Kasumi-1 (cell line): Measurements from ENCODE around the gene EPB41L2.

Experiments used
- DNase-seq, 2 experiments: peaks; one replicate each; lab custom pipeline; 2025; lab: John Stamatoyannopoulos, UW

Gene EPB41L2

DNA sequence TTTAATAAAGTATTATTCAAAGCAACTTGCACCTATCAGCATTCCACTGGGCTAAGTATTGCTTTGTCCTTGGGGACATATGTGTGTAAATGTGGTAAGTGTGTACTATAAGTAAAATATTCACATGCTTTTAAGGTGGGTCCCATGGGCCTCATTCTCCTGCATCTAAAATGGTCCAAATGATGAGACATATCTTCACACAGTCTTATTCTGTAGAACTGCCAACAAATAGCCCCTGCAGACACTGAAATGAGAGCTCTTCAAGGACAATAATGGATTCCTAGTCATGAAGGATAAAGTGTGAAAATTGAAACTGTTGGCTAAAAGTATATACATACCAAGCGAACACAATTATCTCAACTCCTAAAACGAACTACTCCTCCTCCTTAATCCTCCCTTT is 154.1 kb downstream of the EPB41L2 start:
- DNase-seq = no peak

DNA sequence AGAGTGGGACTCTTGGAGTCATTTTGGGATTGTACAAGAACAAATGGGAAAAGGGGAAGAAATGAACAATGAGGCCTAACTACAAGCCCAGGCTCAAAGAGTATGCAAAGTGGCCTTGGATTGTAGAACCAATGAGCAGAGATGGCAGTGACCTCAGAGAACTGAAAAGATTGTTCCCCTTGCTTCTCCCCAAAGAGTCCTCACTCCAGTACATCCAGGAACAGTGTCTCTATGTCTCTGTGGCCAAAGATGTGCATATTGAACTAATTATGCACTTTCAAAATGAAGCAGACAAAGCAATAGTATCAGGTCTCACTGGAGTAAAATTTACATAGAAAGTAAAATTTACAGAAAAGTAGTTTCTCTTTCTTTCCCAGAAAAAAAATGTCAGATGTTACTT is 154.9 kb downstream of the EPB41L2 start:
- no peak for DNase-seq

DNA sequence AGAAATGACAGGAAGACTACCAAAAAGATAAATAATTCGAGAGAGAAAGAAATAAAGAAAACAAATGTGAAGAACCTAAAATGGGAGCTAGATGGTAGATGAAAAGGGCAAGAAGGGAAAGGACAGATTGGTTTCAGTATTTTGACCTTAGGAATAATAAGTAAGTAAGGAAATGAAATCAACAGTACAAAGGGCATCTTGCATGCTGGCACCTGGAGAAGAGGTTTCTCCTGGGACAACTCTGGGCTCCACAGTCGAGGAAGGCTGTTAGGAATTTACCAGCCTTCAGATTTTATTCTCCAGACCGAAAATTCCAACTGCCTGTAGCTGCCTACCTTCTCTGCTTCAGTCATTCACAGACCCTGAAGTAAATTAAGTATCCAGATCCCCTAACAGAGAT is 155.4 kb downstream of the EPB41L2 start:
- DNase-seq = no peak

DNA sequence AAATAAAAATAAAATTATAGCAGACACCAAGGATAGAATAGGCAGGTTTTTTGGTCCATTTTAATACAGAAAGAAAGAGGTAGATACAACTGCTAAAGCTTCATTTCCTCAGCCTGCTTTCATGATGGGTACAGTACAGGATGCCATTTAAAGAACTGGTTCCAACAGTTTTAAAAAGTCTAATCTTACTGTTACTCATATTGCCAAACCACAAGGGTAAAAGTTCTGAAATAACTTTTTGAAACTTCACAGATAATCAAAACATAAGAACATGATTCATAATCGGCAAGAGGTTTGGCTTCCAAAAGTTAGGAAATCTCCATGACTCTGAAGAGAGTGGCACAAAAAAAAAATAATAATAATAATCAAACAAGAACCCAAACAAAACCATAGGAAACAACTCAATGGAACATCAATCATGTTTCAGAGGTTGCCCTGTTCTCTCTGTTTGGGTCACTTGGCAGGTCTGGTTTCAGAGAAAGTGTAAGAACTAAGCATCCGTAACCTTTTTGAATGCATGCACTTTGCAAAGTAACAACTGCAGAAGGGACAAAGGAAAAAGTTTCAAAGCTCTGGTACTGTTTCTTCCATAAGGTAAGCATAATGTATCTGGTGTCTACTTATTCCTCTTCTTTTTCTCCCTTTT is 156.2 kb downstream of the EPB41L2 start:
- no peak for DNase-seq

DNA sequence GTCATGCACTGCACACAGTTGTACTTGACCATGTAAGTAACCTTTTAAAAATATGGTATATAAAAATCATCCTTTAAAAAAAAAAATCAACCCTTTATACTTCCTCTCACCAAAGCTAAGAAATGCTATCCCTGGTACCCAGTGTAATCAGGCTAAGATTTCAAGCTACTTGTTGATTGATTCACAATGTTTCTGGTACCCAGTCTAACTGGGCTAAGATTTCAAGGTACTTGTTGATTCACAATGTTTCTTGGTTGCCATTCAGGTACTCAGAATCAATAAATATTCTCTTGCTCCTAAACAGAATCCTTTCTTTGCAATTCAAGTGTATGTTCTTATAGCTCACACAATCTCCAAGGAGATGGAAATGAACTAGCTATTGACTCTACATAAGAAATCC is 159.4 kb downstream of the EPB41L2 start:
- DNase-seq = no peak

DNA sequence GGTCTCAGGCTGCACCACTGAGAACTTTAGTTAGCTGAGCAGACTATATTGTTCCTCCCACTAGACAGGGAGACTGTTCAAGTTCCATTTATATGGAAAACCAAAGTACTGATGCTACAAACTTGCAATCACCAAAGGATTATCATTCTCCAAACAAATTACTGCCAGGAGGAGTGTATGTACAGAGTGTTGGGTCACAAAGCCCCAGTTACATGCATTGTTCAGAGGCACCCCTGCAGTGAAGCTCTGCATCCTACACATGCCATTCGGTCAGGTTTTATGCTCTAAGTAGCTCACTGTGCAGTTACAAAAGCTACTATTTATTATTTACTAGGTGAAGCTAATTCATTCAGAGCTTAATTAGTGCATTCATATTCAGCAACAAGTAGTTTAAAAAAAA is 160.0 kb downstream of the EPB41L2 start:
- no peak for DNase-seq

DNA sequence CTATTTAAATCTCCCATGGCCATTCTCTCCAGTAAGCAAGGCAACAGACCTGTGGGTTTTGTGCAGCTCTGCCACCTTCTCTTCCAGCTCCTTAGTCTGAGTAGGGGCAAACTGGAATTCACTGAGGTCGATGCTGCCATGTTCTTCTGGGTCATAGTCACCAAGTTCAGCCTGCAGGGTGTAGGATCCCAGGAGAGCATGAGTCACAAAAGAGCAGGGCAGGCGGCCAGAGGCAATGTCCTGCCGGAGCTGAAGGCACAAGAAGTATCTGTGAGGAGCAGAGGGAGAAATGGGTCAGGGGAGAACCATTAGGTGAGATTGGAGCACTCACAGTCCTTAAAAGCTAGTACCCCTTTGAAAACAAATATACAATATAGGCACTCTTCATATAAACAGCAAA is 162.1 kb downstream of the EPB41L2 start:
- no peak for DNase-seq

DNA sequence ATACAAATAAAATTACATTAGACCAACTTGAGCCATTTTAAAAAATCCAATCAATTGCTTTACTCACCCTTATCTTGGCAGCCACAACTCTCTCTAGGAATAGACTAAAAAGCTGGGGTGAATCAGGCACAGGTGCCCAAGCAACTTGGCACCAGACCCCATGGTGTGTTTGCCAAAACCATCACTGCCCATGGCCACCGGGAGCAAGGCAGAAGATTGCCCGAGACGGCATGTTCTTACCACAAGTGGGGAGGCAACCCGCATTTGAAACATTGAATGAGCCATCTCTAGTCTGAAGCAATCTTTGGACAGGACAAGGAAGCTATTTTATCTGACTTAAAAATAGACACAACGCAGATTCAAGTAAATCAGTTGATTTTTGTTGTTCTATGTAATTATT is 166.8 kb downstream of the EPB41L2 start:
- no peak for DNase-seq

DNA sequence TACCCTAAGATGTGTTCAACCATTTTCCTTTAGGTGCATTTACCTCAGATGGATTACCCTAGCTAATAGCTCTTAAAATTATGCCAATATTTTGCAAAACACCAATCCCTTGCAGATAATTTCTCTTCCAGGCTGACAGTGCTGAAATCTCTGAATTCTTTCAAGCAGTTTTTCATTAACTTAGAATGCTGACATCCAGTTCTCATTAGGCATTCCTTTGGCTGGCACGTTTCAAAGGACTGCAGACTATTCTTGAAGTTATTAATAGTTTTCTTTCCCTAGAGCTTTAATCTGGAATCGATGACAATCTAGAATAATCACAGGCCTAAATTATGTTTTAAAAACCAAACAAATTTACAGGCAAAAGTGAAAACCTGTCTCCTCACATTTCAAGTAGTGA is 167.5 kb downstream of the EPB41L2 start:
- DNase-seq = no peak

DNA sequence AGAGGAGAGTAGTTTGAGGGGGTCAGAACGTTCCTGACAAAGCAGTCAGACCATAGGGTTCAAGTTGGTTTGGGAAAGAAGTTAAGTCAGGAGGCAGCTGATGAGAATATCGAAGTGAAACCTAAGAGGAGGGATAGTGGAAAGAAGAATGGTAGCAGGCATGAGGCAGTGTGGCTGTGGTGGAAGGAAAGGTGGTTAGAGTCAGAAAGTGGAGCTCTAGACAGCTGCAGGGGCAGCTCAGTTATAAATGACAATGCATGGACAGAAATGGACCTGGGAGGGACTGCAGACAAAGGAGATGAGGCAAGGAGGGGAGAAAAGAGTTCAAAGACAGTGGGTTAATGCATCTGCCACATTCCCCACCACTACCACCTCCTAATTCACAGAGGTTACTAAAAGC is 169.3 kb downstream of the EPB41L2 start:
- no peak for DNase-seq

DNA sequence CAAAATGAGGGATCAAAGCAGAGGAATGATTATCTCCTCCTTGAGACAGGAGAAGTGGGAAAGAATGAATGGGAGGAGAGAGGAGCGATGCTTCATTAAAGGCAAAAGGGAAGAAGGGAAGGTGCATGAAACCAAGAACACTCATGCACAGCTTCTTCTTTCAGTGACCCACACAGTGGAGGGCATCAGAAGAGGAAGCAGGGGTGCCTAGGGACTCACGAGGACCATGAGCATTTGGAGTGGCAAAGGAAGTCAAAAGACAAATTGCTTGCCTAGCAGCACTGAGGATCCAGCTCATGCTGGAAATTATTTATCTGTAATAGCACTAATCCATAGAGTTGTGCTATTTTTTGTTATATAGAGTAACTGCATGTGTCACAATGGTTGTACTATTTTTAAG is 169.8 kb downstream of the EPB41L2 start:
- no peak for DNase-seq

DNA sequence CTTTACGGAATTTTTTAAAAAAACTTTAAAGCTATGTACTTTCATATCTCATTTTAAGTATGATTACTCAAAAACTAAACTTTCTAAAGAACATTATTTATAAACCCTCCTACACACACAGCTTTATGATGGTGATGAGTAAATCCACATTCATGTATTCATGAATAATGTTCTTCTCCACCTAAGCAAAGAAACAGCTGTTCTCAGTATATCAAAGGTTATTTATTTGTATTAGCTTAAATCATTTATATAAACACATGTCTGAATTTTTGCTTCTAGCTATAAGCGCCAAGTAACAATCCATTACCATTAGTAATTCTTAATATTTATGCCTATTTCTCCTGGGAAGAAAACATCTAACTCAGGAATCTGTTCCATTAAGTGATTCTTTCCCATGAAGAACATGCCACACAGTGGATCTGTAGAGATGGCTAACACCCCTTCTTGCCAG is 172.5 kb downstream of the EPB41L2 start:
- DNase-seq = no peak

DNA sequence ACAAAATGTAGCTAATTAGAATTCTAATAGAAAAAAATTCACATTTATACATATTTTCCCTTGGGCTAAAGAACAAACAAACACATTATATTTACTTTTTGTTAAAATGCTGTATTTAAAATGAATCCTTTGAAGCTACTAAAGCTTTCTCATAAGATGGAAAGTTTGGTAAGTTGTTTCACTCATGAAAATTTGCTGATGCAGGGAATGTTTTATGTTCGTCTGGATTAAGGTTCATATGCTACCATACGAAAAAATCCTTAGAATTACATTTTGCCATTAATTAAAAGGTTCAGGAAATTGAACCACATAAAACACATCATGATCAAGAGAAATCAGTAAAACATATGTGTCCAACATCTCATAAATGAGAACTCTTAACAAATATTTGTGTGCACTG is 173.6 kb downstream of the EPB41L2 start:
- no peak for DNase-seq

DNA sequence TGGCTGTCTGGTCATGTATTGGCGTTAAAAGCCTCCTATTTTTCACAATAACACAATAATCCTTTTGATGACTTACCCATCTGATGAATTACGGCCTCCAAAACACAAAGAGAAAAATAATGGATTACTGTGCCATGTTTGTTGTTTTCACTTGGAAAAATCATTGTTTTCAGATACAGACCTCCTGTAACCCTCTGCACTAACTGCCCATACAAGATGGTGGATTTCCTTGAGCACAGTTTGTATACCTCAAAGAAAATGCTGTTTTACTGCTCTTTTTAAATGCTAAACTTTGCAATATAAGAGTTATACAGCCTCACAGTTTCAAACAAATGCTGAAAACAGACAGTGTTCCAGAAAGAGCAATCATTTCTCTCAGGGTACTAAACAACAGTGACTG is 174.8 kb downstream of the EPB41L2 start:
- DNase-seq = no peak

DNA sequence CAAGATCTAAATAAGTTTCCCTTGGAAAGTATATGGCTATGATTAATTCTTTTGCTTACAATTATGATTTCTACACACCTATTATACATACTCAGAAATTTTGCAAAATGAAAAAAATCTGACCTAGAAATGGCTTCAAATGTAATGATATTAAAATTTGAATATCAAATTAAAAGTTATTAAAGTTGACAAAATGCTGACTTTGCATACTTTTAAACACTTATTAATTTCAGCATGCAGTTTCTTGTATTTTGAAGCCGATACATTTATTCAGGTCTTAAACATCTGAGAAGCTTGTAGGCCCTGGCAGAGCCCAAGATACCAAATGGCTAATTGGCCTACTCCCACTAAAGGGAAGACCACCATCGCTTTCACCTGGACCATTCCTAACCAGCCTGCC is 176.1 kb downstream of the EPB41L2 start:
- DNase-seq = no peak

DNA sequence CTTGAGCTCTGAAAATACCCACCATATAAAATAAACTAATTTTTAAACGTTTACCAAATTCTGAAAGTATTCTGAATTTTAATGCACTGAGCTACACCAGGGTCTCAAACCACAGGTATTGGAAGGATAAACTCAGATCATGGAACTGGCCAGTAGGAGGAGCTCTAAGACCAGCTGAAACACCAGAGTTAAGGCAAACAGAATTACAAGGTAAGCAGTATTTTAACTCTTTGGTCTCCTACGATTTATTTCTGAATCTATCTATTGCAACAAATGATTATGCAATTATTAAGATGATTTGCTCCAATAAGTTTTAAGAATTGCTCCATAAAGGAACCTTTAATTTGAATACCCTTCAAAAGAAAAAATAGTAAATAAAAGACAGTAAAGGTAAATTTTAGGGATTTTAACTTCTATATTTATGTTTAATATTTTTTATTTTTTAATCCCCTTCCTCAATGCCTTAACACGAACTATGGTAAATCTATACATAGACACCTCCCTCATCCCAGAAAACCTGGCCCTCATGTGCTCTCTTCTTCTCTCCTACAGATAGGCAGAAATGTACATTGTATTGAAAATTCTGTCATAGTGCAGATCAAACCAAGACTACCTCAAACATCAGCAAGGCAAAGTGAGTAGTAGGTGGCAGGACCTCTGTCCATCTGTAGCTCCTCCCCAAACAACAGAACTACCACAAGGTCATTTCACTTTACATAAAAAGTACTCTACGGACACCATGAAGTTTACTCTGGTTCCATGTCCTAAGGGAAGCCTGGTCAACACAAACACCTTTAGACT is 177.5 kb downstream of the EPB41L2 start:
- DNase-seq = peak; percentile 84 to 86

DNA sequence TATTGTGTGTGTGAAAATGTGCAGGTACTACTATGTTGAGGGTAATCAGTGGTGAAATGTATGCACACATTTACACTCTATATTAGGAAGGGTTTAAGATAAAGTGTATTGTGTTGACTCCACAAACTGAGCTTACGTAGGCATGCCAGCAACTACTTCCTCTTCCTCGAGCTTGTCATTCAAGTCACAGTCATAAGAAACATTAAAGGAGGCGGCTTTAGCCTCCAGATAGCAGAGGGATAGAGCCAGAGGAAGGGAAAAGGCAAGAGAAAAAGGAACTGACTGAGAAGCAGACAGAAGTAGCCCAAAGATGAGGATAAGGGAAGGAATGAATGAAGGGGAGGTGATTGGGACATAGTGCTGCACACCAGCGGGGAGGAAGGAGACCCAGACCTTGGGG is 180.7 kb downstream of the EPB41L2 start:
- DNase-seq = peak; percentile 62 to 70

DNA sequence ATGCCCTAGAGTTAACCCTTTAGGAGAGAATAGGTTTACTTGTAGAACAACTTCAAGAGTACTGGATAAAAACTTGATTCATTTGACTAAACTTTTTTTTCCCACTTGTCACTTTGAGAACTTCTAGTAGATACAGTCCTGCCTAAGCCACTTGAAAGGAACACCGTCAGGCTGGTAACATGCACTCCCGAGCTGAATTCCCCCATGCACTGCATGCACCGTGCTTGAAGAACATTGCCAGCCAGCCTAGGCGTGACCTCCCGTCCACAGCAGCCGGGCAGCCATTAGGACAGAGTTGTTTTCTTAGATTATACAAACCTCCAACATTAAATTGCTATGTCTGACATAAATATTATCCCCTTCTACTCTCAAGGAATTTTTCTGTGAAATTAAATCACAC is 183.2 kb downstream of the EPB41L2 start:
- no peak for DNase-seq

DNA sequence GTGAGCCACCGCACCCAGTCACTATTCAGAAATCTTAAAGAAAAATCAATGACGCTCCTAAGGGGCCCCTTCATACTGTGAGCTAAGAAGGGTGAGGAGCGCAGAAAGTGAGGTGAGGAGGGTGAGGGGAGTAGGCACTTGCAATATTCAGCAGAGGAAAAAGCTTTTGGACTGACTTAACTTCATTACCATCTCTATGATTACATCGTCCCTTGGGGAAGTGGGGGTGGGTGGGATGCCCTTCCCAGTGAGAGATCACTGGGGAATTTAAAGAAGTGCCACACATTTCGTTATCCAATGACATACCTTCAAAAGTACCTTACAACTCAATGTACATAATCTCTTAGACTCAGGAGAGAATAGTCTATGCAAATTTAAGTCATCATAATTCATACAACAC is 189.3 kb downstream of the EPB41L2 start:
- DNase-seq = no peak

DNA sequence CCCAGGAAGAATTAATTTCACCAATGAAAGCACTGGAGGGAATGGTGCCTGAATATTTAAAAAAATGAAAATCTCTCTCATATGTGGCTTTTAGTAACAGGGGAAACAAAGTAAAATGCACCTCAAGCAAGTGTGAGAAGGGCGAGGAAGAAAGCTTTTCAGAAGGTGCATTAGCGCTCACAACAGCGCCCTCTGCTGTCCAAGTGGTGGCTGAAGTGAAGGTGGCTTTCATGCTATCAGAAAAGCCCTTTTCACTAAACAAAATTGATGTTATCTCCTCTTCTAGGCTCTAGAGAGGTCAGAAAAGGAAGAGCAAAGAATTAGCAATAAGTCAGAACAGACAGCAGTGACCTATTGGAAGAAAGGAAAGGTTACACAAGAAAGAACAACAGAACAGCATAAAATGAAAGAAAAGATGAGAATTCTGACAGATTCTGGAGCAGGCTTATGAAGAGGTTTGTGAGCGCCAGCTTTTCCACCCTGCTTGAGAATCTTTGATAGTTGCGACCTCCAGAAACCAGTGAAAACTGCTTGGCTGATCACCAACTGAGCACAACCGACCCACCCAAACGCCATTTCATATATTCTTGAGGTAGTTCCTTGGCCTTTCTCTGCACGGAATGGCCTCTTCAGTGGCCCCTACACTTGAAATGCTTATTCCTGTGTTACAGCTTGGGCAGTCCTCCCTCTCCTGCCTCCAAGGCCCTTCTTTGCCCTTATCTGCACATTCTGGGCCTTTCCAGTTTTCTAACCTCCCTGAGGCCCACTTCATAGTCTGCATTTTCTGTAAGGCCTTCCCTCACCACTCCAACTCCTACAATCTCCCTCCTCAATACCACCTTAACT is 190.6 kb downstream of the EPB41L2 start:
- peak; percentile 59 to 60 for DNase-seq

DNA sequence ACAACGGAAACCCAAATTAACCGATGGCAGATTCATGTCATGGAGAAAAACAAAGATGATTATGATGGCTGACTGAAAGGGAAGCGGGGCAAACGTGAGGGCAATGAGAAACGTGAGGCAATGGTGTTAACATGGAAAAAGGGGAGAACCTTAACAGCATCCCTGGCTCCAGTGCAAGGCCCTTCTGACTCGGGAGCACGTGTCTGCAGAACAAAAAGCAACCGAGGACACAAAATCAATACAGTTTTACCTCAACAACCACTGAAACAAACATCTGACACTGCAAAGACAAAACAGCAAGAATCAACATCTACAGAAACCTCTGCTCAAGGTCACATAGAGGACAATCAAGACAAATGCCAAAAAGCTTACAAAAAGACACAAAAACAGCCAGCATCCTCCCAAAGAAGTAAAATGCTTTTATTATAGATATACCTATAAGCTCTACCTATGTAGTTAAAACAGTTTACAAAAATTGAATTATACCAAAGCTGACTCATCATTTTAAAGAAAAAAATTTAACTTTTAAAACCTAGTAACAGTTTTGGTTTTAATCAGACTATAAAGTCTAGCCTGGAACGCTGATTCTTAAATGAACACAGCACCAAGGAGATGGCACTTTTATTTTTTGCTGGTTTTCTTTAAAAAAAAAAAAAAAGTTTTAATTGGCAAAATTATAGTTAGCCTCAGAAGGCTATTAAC is 192.7 kb downstream of the EPB41L2 start:
- DNase-seq = no peak

DNA sequence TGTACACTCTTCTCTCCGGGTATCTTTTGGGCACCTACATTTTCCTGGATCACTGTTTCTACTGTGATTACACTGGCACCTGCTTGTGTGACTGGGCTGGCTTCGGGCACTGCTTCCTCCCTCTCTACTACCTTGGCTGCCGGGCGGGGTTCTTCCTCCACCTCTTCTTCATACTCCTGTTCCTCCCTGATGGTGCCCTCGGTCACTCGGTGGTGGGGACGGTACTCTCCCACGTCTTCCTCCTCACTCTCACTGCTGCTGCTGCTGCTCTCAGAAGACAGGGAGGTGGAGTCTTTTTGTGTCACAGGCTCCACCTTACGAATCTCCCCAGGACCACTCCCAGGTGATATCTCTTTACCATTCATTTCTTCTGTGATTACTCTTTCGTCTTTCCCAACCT is 193.4 kb downstream of the EPB41L2 start:
- no peak for DNase-seq
